Astrocyte (in vitro differentiated cells and primary cell): ENCODE measurements around the gene IFT52. TPM values are rescaled to one million over a fixed set of nuclear protein-coding genes. Genes with fewer than 3 reads are reported as not detected.
"Not testable (repeated sequence)": the region's sequence is repeated elsewhere in the genome, so short reads cannot be mapped to it uniquely, and the experiment has no call there.

Source experiments
- DNase-seq: peaks from one replicate; pipeline ENCODE4 v3.0.0-alpha.2; 2010; ENCODE audit warnings: low read depth
- FAIRE-seq: peaks from 2 replicates; lab custom pipeline; 2011; peaks lifted over from hg19 to GRCh38; lab: Jason Lieb, UNC
- H2AFZ ChIP-seq: 2 replicates; pipeline ENCODE4 v1.6.0; 2012; ENCODE audit warnings: low read depth, low read length, inconsistent platforms
- H3K27ac ChIP-seq: 2 replicates; pipeline ENCODE4 v1.5.1; 2011; ENCODE audit warnings: low read depth, low read length, inconsistent platforms
- H3K27me3 ChIP-seq: 2 replicates; pipeline ENCODE4 v1.6.0; 2011; ENCODE audit warnings: low read length, inconsistent platforms; ENCODE audit not compliant: insufficient read depth
- H3K36me3 ChIP-seq: 2 replicates; pipeline ENCODE4 v1.5.1; 2011; ENCODE audit warnings: low read length, inconsistent platforms; ENCODE audit not compliant: insufficient read depth
- H3K4me1 ChIP-seq: 2 replicates; pipeline ENCODE4 v1.5.1; 2011; ENCODE audit warnings: low read length, inconsistent platforms; ENCODE audit not compliant: insufficient read depth
- H3K4me2 ChIP-seq: 2 replicates; pipeline ENCODE4 v1.6.0; 2012; ENCODE audit warnings: low read length, inconsistent platforms
- H3K4me3 ChIP-seq: 2 replicates; pipeline ENCODE4 v1.5.1; 2011; ENCODE audit warnings: low read depth, mild to moderate bottlenecking, low read length, inconsistent platforms; ENCODE audit not compliant: insufficient read depth
- H3K79me2 ChIP-seq: 2 replicates; pipeline ENCODE4 v1.6.0; 2012; ENCODE audit warnings: mild to moderate bottlenecking, low read length, inconsistent platforms; ENCODE audit not compliant: insufficient read depth
- H3K9ac ChIP-seq: 2 replicates; pipeline ENCODE4 v1.6.0; 2012; ENCODE audit warnings: mild to moderate bottlenecking, low read length, inconsistent platforms
- H3K9me3 ChIP-seq: 2 replicates; pipeline ENCODE4 v1.5.1; 2012; ENCODE audit warnings: low read depth, mild to moderate bottlenecking, low read length, inconsistent platforms; ENCODE audit not compliant: insufficient read depth
- H4K20me1 ChIP-seq: 2 replicates; pipeline ENCODE4 v1.6.0; 2012; ENCODE audit warnings: low read length, inconsistent platforms; ENCODE audit not compliant: insufficient read depth
- H3K27ac Mint-ChIP-seq: one replicate; pipeline ENCODE4 v1.8.0; 2021; ENCODE audit warnings: mild to moderate bottlenecking, mixed read lengths; ENCODE audit not compliant: unreplicated experiment
- H3K27me3 Mint-ChIP-seq: one replicate; pipeline ENCODE4 v1.8.0; 2021; ENCODE audit warnings: low read depth, mixed read lengths; ENCODE audit not compliant: unreplicated experiment
- H3K36me3 Mint-ChIP-seq: one replicate; pipeline ENCODE4 v1.8.0; 2021; ENCODE audit warnings: low read depth, mixed read lengths; ENCODE audit not compliant: unreplicated experiment
- H3K4me1 Mint-ChIP-seq: one replicate; pipeline ENCODE4 v1.8.0; 2021; ENCODE audit warnings: low read depth, mixed read lengths; ENCODE audit not compliant: unreplicated experiment
- H3K4me3 Mint-ChIP-seq: one replicate; pipeline ENCODE4 v1.8.0; 2021; ENCODE audit warnings: mild to moderate bottlenecking, moderate library complexity, mixed read lengths; ENCODE audit not compliant: unreplicated experiment
- H3K9me3 Mint-ChIP-seq: one replicate; pipeline ENCODE4 v1.8.0; 2021; ENCODE audit warnings: mild to moderate bottlenecking, mixed read lengths; ENCODE audit not compliant: unreplicated experiment
- EZH2 ChIP-seq: IDR thresholded peaks from 2 replicates; pipeline ENCODE4 v1.6.1; 2012; ENCODE audit warnings: mild to moderate bottlenecking, low read length, inconsistent platforms; ENCODE audit not compliant: insufficient read depth
- total RNA-seq: library from RNA; stranded (reverse); gene quantifications from 2 replicates; pipeline ENCODE4 v1.2.1, GENCODE V29; 2021
- TF ChIP-seq, protein P1 (sequence below): IDR thresholded peaks from 2 replicates; pipeline ENCODE4 v1.5.1; 2011; ENCODE audit warnings: low read depth, mild to moderate bottlenecking, inconsistent platforms, low read length, moderate library complexity; ENCODE audit not compliant: insufficient read depth

IFT52 gene
- total RNA-seq, 1 donor from 2014 or later, result 27.0 TPM

DNA sequence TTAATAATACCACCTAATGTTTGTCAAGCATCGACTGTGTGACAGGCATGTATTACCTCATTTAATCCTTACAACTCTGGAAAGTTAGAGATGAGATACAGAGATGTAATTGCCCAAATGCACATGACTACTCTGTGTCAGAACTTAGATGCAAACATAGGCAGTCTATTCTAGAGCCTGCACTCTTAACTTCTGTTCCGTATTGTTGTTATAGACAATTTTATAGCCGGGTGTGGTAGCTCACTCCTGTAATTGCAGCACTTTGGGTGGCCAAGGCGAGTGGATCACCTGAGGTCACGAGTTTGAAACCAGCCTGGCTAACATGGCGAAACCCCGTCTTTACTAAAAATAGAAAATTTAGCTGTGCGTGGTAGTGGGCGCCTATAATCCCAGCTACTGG, 15.0 kb downstream of the IFT52 start:
- no peak overlapping the region for H3K27ac Mint-ChIP-seq
- H3K27me3 ChIP-seq, result no peaks in the 10 kb centered on the region
- FAIRE-seq (no peak), DNase-seq (no peak)
- no peak overlapping the region for H3K4me2 ChIP-seq
- H3K9ac ChIP-seq, result no peak overlapping the region
- peaks cover 19% of the 10 kb centered on the region for H3K36me3 ChIP-seq
- no peaks in the 10 kb centered on the region for H3K4me1 ChIP-seq
- H2AFZ ChIP-seq, result no peak overlapping the region
- H3K9me3 ChIP-seq, result no peaks in the 10 kb centered on the region
- no peaks in the 10 kb centered on the region for H3K9me3 Mint-ChIP-seq
- H3K27me3 Mint-ChIP-seq, result no peaks in the 10 kb centered on the region
- no peak overlapping the region for H3K4me3 ChIP-seq
- no peaks in the 10 kb centered on the region for H3K79me2 ChIP-seq
- TF ChIP-seq EZH2, result no peak
- TF ChIP-seq, protein P1, sequence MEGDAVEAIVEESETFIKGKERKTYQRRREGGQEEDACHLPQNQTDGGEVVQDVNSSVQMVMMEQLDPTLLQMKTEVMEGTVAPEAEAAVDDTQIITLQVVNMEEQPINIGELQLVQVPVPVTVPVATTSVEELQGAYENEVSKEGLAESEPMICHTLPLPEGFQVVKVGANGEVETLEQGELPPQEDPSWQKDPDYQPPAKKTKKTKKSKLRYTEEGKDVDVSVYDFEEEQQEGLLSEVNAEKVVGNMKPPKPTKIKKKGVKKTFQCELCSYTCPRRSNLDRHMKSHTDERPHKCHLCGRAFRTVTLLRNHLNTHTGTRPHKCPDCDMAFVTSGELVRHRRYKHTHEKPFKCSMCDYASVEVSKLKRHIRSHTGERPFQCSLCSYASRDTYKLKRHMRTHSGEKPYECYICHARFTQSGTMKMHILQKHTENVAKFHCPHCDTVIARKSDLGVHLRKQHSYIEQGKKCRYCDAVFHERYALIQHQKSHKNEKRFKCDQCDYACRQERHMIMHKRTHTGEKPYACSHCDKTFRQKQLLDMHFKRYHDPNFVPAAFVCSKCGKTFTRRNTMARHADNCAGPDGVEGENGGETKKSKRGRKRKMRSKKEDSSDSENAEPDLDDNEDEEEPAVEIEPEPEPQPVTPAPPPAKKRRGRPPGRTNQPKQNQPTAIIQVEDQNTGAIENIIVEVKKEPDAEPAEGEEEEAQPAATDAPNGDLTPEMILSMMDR, result no peak
- no peaks in the 10 kb centered on the region for H3K4me1 Mint-ChIP-seq
- H4K20me1 ChIP-seq, result no peaks in the 10 kb centered on the region
- peaks cover 9% of the 10 kb centered on the region for H3K36me3 Mint-ChIP-seq
- H3K27ac ChIP-seq, result no peak overlapping the region
- no peak overlapping the region for H3K4me3 Mint-ChIP-seq

DNA sequence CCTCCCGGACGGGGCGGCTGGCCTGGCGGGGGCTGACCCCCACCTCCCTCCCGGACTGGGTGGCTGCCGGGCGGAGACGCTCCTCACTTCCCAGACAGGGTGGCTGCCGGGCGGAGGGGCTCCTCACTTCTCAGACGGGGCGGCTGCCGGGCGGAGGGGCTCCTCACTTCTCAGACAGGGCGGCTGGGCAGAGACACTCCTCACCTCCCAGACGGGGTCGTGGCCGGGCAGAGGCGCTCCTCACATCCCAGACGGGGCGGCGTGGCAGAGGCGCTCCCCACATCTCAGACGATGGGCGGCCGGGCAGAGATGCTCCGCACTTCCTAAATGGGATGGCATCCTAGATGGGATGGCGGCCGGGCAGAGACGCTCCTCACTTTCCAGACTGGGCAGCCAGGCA, 16.5 kb downstream of the IFT52 start:
- H3K4me1 ChIP-seq, H3K4me2 ChIP-seq, DNase-seq, H3K9me3 Mint-ChIP-seq, H3K4me3 Mint-ChIP-seq, H3K9ac ChIP-seq, H3K27me3 ChIP-seq, H3K79me2 ChIP-seq, H3K27ac ChIP-seq, H3K27me3 Mint-ChIP-seq, FAIRE-seq, H3K4me3 ChIP-seq, H2AFZ ChIP-seq, H4K20me1 ChIP-seq, H3K4me1 Mint-ChIP-seq, H3K36me3 Mint-ChIP-seq, H3K27ac Mint-ChIP-seq, H3K9me3 ChIP-seq: not testable (repeated sequence)
- peaks cover 16% of the 10 kb centered on the region for H3K36me3 ChIP-seq

DNA sequence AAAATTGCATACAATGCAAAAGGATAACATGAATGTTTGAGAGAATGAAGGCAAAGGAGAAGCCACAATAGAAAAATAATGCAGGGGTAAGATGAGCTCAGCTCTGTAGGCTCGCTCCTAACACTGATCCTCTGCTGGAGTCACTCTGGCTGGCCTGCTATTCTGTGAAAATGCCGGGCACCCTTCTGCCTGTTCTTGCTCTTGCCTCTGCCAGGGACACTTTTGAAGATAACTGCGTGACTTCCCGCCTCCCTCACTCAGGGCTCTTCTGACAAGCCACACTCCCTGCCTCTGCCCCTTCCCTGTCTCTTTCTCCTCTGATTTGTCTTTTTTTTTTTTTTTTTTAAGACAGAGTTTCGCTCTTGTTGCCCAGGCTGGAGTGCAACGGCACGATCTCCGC, 40.9 kb downstream of the IFT52 start:
- Histone ChIP-seq H3K9me3 (no peaks in the 10 kb centered on the region), H3K9ac (no peak overlapping the region), H4K20me1 (no peaks in the 10 kb centered on the region), H3K4me1 (no peaks in the 10 kb centered on the region), H3K79me2 (no peaks in the 10 kb centered on the region), H3K4me3 (no peak overlapping the region), H2AFZ (no peak overlapping the region), H3K27ac (no peak overlapping the region), H3K36me3 (peaks cover 15% of the 10 kb centered on the region), H3K4me2 (no peak overlapping the region), H3K27me3 (no peaks in the 10 kb centered on the region)
- H3K27me3 Mint-ChIP-seq, result no peaks in the 10 kb centered on the region
- no peak for TF ChIP-seq EZH2
- TF ChIP-seq, protein P1, result no peak
- no peak for FAIRE-seq
- no peak for DNase-seq
- H3K9me3 Mint-ChIP-seq, result no peaks in the 10 kb centered on the region
- no peaks in the 10 kb centered on the region for H3K4me1 Mint-ChIP-seq
- H3K4me3 Mint-ChIP-seq, result no peak overlapping the region
- peaks cover 6% of the 10 kb centered on the region for H3K36me3 Mint-ChIP-seq
- H3K27ac Mint-ChIP-seq, result no peak overlapping the region
